Pancreas (tissue), 10 donors: Measurements from ENCODE around the gene CXCL12. TPM values are rescaled to one million over a fixed set of nuclear protein-coding genes. Genes with fewer than 3 reads are reported as not detected.

Experiments
- ATAC-seq, 4 donors: fragments of 200-7000 bp; cut with Tn5 transposase; one replicate each; pipeline versions ENCODE4 v1.8.0 to v1.9.1; 2020; ENCODE audit warnings: mild to moderate bottlenecking in 4 of 4, moderate library complexity in 4 of 4
- DNase-seq, 6 donors: peaks; one replicate each; pipeline ENCODE4 v3.0.0-alpha.2; 2020
- FAIRE-seq: peaks from 2 replicates; lab custom pipeline; 2012; peaks lifted over from hg19 to GRCh38; lab: Jason Lieb, UNC
- H3K27ac ChIP-seq, 4 donors: fragments of 200-600 bp; sonication (generic); 1 replicate in 3 of 4; 2 replicates in 1 of 4; pipeline versions ENCODE4 v1.5.0 to v1.8.0; 2020
- H3K27me3 ChIP-seq, 4 donors: fragments of 200-600 bp; one replicate each; pipeline ENCODE4 v1.8.0; 2021
- H3K36me3 ChIP-seq, 3 donors: fragments of 200-600 bp; sonication (generic) in 1 of 3; one replicate each; pipeline versions ENCODE4 v1.5.0 to v1.8.0; 2020 to 2021
- H3K4me1 ChIP-seq, 3 donors: fragments of 200-600 bp; one replicate each; pipeline ENCODE4 v1.8.0; 2021
- H3K4me3 ChIP-seq, 4 donors: fragments of 200-600 bp; sonication (generic) in 2 of 4; one replicate each; pipeline versions ENCODE4 v1.5.0 to v1.8.0; 2020 to 2021
- H3K9me3 ChIP-seq, 4 donors: fragments of 200-600 bp; one replicate each; pipeline ENCODE4 v1.8.0; 2021
- CTCF ChIP-seq, 4 donors: fragments of 200-600 bp; sonication (generic) in 3 of 4; IDR thresholded peaks; one replicate each; pipeline versions ENCODE4 v1.5.0 to v1.8.0; 2021; ENCODE audit warnings: antibody characterized with exemption in 4 of 4
- WGBS, 2 donors: extraction: QIAGEN DNeasy Blood & Tissue Kit; methylation state at CpG; one replicate each; pipeline ENCODE4 v1.1.7; 2013; 5-methylcytosine and 5-hydroxymethylcytosine counted together
- intact Hi-C, 3 donors: fragments of 100-400 bp; cut with DNase I; formaldehyde crosslinking; loops; one replicate each; pipeline versions ENCODE4 v1.11.1 to v1.14.2; 2022
- polyA plus RNA-seq, 2 donors: library from polyadenylated mRNA; stranded (reverse); fragments of 200-250 nt; gene quantifications; one replicate each; pipeline ENCODE4 v1.2.3, GENCODE V29; 2013
- total RNA-seq, 6 donors: library from RNA; stranded (reverse); fragmentation: NEBNext Ultra II Directional in 4 of 6; extraction: Animal tissue kit (Norgen Biotek cat#: 25700) in 4 of 6; gene quantifications; one replicate each; pipeline versions ENCODE4 v1.2.1 to v1.2.4, GENCODE V29; 2021 to 2023
- donor health status: healthy with polysubstance abuse.
- donor health status: DM: no; HTN: no; CAD: no; lungs with moderate emphysema.
- donor health status: DM: no; HTN: no; CAD: no.
- donor health status: control.
- donor health status: control.
- donor health status: Bipolar disorder and iron deficiency.
- donor health status: DM: yes; HTN: yes; CAD: no.
- donor health status: DM: no; HTN: no; CAD: no.
- donor health status: DM: no; HTN: no; CAD: no.
- donor health status: DM: yes; HTN: yes; CAD: no.

Gene CXCL12
- total and polyA plus RNA-seq, 8 donors = 35.9 to 131 (median 91.1) TPM

DNA sequence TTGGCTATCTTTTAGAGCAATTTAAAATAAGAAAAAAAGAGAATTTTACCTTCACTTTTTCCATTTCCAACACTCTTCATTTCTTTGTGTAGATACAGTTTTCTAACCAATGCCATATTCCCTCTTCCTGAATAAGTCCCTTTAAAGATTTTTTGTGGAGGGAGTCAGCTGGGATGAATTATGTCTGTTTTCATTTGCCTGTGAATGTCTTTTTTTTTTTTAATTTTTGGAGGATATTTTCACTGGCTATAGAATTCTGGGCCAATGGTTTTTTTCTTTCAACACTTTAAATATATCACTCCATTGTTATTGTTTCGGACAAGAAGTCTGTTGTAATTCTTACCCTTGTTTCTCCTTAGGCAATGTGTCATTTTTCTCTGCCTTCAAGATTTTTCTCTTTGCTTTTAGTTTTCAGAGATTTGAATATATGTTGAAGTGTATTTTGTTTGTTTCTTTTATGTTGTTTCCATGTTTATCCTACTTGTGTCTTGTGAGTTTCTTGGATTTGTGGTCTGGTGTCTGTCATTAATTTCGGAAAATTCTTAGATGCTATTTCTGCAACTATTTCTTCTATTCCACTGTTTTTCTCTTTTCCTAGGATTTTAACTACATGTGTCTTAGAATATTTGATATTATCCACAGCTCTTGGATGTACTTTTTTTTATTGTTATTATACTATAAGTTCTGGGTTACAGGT, 20.0 kb upstream of the CXCL12 start:
- no peak for FAIRE-seq

DNA sequence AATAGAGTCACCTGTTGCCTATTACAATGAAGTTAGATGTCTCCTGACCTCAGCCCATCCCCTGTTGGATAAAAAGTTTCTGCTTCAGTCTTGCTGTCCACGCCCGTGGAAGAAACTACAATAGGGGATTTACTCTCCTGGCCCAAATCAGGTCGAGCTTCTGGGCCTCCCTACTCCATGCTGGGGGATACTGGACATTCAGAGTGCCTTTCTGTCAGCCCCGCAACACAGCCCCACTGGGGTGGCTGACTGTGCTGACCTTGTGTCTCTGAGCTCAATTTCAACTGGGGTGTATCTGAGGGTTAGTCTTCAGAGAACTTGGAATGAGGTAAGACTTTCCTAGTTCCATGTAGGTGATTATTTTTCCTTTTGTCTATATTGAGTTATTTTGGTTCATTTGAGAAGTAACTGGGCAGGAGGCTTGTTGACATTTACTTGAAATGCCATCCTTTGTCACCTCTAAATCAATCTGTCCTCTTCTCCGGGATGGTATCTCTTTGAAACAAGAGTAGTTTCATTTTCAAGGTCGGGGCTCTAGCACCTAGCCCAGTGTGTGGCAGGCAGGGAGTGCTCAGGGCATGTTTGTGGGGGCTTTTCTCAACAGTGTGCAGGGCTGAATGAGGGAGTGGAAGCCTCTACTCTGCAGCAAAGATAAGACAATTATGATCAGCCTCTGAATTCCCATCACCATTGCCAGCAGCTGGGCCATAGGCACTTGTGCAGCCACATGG, 17.7 kb upstream of the CXCL12 start:
- FAIRE-seq (no peak), DNase-seq (no peak), ATAC-seq (no peak)
- WGBS, 2 donors = 66 to 80% methylated on average over 6 of the region's 6 CpGs
- H3K27ac ChIP-seq = no peak overlapping the region
- TF ChIP-seq CTCF (IDR thresholded peaks at IDR 0.05) = no peak
- H3K4me1 ChIP-seq = no peaks in the 10 kb centered on the region
- H3K27me3 ChIP-seq = no peaks in the 10 kb centered on the region
- H3K4me3 ChIP-seq = no peak overlapping the region
- intact Hi-C loops = no loop called here
- H3K9me3 ChIP-seq = no peaks in the 10 kb centered on the region
- no peaks in the 10 kb centered on the region for H3K36me3 ChIP-seq

More for the DNA sequence above, 20.0 kb upstream of the CXCL12 start:
- Histone ChIP-seq H3K27me3 (no peaks in the 10 kb centered on the region), H3K4me3 (no peak overlapping the region), H3K27ac (no peak overlapping the region), H3K4me1 (no peaks in the 10 kb centered on the region), H3K36me3 (no peaks in the 10 kb centered on the region), H3K9me3 (no peaks in the 10 kb centered on the region)
- no peak for TF ChIP-seq CTCF (IDR thresholded peaks at IDR 0.05)
- DNase-seq (no peak), ATAC-seq (no peak)
- intact Hi-C loops = no loop called here
- 97 to 98% methylated on average over 2 of the region's 2 CpGs for WGBS, 2 donors

GRCh38 chr10:44400541-44400940, 15.6 kb upstream of the CXCL12 start:
- 54 to 58% methylated on average over 4 of the region's 4 CpGs for WGBS, 2 donors
- TF ChIP-seq CTCF (IDR thresholded peaks at IDR 0.05) = no peak
- intact Hi-C loops = no loop called here
- Histone ChIP-seq H3K27ac (no peak overlapping the region), H3K4me3 (no peak overlapping the region), H3K27me3 (no peaks in the 10 kb centered on the region), H3K4me1 (no peaks in the 10 kb centered on the region), H3K9me3 (no peaks in the 10 kb centered on the region), H3K36me3 (no peaks in the 10 kb centered on the region)
- FAIRE-seq = no peak
- no peak for ATAC-seq
- DNase-seq = no peak

DNA sequence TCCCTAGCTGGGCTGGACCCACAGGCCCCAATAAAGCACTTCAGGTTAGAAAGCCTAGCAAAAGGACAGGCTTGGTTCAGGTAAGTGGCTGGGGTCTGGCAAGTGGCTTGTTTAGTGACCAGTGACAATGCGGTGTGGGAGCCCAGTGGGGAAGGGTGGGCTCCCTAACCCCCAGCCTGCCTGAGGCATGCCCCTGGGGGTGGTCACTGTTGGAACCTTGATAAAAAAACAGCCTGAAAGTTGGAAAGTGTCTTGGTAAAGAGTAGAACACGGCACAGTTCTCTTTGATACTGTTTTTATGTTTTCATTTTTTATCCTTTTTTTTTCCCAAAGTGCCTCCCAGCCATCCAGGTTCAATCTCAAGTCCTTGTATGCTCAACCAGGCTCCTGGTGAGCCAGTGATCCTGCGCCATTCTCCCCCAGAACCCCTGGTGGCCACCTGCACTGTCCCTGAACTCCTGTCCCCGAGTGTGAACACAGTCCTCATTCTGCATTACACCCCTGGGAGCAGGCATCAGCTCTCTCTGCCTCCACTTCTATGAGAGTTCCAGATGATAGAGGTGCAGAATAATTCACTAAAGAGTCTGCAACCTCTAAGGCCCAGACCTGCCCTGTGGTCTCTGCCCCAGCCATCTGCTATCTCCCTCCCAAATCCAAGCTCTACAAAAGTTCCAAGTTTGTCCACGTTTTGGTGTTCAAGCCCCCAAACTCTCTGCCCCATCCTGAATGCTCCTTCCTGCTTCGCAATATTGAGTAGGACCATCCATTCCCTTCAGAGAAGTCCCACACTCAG, 15.0 kb upstream of the CXCL12 start:
- H3K9me3 ChIP-seq = no peaks in the 10 kb centered on the region
- no peak overlapping the region for H3K27ac ChIP-seq
- no peaks in the 10 kb centered on the region for H3K4me1 ChIP-seq
- intact Hi-C loops = loop anchor here in 1 of 3 donors (10.0 kb wide), 1 partner anchor 455 kb away; no protein-coding TSS in a partner anchor
- no peak overlapping the region for H3K4me3 ChIP-seq
- 78 to 81% methylated on average over 6 of the region's 6 CpGs for WGBS, 2 donors
- TF ChIP-seq CTCF (IDR thresholded peaks at IDR 0.05) = no peak
- ATAC-seq (no peak), DNase-seq (no peak), FAIRE-seq (no peak)
- H3K36me3 ChIP-seq = no peaks in the 10 kb centered on the region
- no peaks in the 10 kb centered on the region for H3K27me3 ChIP-seq
